Measurements from ENCODE around the gene STEAP2.

GRCh38 chr7:90207956-90208355, 3.6 kb upstream of the STEAP2 start:
- TF ChIP-seq CTCF (IDR thresholded peaks at IDR 0.05; ENCODE audit: low read depth, low read length): no peak
- no peak for TF ChIP-seq EZH2phosphoT487 (IDR thresholded peaks at IDR 0.05; ENCODE audit: low read depth)

Data from OCI-LY3 (cell line).